ENCODE data around the gene TMEM185B. TPM values are rescaled to one million over a fixed set of nuclear protein-coding genes. Genes with fewer than 3 reads are reported as not detected.

TMEM185B gene
- total and polyA plus RNA-seq, 3 experiments from 2014 or later: 22.9 to 33.5 (median 32.3) TPM

GRCh38 chr2:120228503-120228902 lies 5.3 kb upstream of the TMEM185B start:
- no peaks in the 10 kb centered on the region for H3K9me3 ChIP-seq (ENCODE audit: low read length)
- no peaks in the 10 kb centered on the region for H3K36me3 ChIP-seq (ENCODE audit: insufficient read depth, low read length)
- ChIA-PET POLR2A (no interaction called here), CTCF (interaction anchor here (1.6 to 2.1 kb wide), 2 partner anchors 24 to 84 kb away, joined by 4 to 5 read pairs; partner anchors contain the start of gene RALB)
- H3K4me3 ChIP-seq (ENCODE audit: low read length): no peak overlapping the region
- Mint-ChIP-seq H3K9me3 (no peaks in the 10 kb centered on the region), H3K27me3 (no peaks in the 10 kb centered on the region), H3K27ac (peak overlapping the region in 5 of 8 donors; percentile 2 to 91 (median 70)), H3K4me3 (peak overlapping the region in 1 of 7 donors; percentile 68), H3K4me1 (peaks cover 53 to 78% (median 77%) of the 10 kb centered on the region in 3 donors), H3K36me3 (peaks cover 0 to 15% (median 0%) of the 10 kb centered on the region in 3 donors)
- H3K27ac ChIP-seq (ENCODE audit: low read depth, low read length): no peak overlapping the region
- peak in 1 of 5 donors; percentile 36 for DNase-seq
- peaks cover 48% of the 10 kb centered on the region for H3K4me1 ChIP-seq (ENCODE audit: insufficient read depth, low read length)
- no peaks in the 10 kb centered on the region for H3K27me3 ChIP-seq (ENCODE audit: insufficient read depth, low read length, poor library complexity, severe bottlenecking)

- peaks cover 45% of the 10 kb centered on the region for H3K4me1 ChIP-seq (ENCODE audit: insufficient read depth, low read length)
- Mint-ChIP-seq H3K27me3 (no peaks in the 10 kb centered on the region), H3K4me3 (peak overlapping the region in 1 of 7 donors; percentile 40), H3K36me3 (peaks cover 0 to 14% (median 0%) of the 10 kb centered on the region in 3 donors), H3K9me3 (no peaks in the 10 kb centered on the region), H3K27ac (peak overlapping the region in 6 of 8 donors; percentile 43 to 91 (median 78)), H3K4me1 (peaks cover 46 to 70% (median 70%) of the 10 kb centered on the region in 3 donors)
- no peak overlapping the region for H3K27ac ChIP-seq (ENCODE audit: low read depth, low read length)
- DNase-seq: peak in 1 of 5 donors; percentile 43
- H3K36me3 ChIP-seq (ENCODE audit: insufficient read depth, low read length): no peaks in the 10 kb centered on the region
- CTCF ChIA-PET: interaction anchor here (1.6 to 2.1 kb wide), 2 partner anchors 25 to 85 kb away, joined by 4 to 5 read pairs; partner anchors contain the start of gene RALB
- POLR2A ChIA-PET: no interaction called here
- no peaks in the 10 kb centered on the region for H3K27me3 ChIP-seq (ENCODE audit: insufficient read depth, low read length, poor library complexity, severe bottlenecking)
- H3K9me3 ChIP-seq (ENCODE audit: low read length): no peaks in the 10 kb centered on the region
- H3K4me3 ChIP-seq (ENCODE audit: low read length): no peak overlapping the region
These were observed 4.2 kb upstream of the TMEM185B start for GRCh38 chr2:120227111-120227991.

GRCh38 chr2:120226316-120226715 lies 3.1 kb upstream of the TMEM185B start:
- Histone ChIP-seq H3K27ac (ENCODE audit: low read depth, low read length) (no peak overlapping the region), H3K36me3 (ENCODE audit: insufficient read depth, low read length) (no peaks in the 10 kb centered on the region), H3K27me3 (ENCODE audit: insufficient read depth, low read length, poor library complexity, severe bottlenecking) (no peaks in the 10 kb centered on the region), H3K4me1 (ENCODE audit: insufficient read depth, low read length) (peaks cover 51% of the 10 kb centered on the region), H3K9me3 (ENCODE audit: low read length) (no peaks in the 10 kb centered on the region), H3K4me3 (ENCODE audit: low read length) (no peak overlapping the region)
- Mint-ChIP-seq H3K9me3 (no peaks in the 10 kb centered on the region), H3K27me3 (no peaks in the 10 kb centered on the region), H3K4me3 (peak overlapping the region in 3 of 7 donors; percentile 19 to 80 (median 47)), H3K36me3 (peaks cover 0 to 14% (median 3%) of the 10 kb centered on the region in 3 donors), H3K27ac (peak overlapping the region; percentile 13 to 79 (median 58)), H3K4me1 (peaks cover 46 to 70% (median 70%) of the 10 kb centered on the region in 3 donors)
- POLR2A ChIA-PET: no interaction called here
- peak in 1 of 5 donors; percentile 15 for DNase-seq
- CTCF ChIA-PET: interaction anchor here (1.5 to 2.1 kb wide), 2 partner anchors 26 to 51 kb away, joined by 3 to 4 read pairs; partner anchors contain the start of gene RALB

- Mint-ChIP-seq H3K27me3 (no peaks in the 10 kb centered on the region), H3K36me3 (peaks cover 3 to 18% (median 5%) of the 10 kb centered on the region in 3 donors), H3K4me1 (peaks cover 46 to 70% (median 70%) of the 10 kb centered on the region in 3 donors), H3K4me3 (peak overlapping the region in 5 of 7 donors; percentile 17 to 80 (median 32)), H3K27ac (peak overlapping the region in 3 of 8 donors; percentile 4 to 91 (median 63)), H3K9me3 (no peaks in the 10 kb centered on the region)
- H3K9me3 ChIP-seq (ENCODE audit: low read length): no peaks in the 10 kb centered on the region
- DNase-seq: peak in 1 of 5 donors; percentile 25
- no peaks in the 10 kb centered on the region for H3K36me3 ChIP-seq (ENCODE audit: insufficient read depth, low read length)
- ChIA-PET POLR2A (interaction anchor here (1.7 kb wide), 1 partner anchor 27 kb away, joined by 4 read pairs; the partner anchor contains the start of gene RALB), CTCF (interaction anchor here (1.0 to 1.5 kb wide), 2 partner anchors 27 to 51 kb away, joined by 3 read pairs; partner anchors contain the start of gene RALB)
- H3K4me1 ChIP-seq (ENCODE audit: insufficient read depth, low read length): peaks cover 45% of the 10 kb centered on the region
- no peaks in the 10 kb centered on the region for H3K27me3 ChIP-seq (ENCODE audit: insufficient read depth, low read length, poor library complexity, severe bottlenecking)
- H3K4me3 ChIP-seq (ENCODE audit: low read length): no peak overlapping the region
- H3K27ac ChIP-seq (ENCODE audit: low read depth, low read length): no peak overlapping the region
These were observed 2.4 kb upstream of the TMEM185B start for GRCh38 chr2:120225549-120226065.

GRCh38 chr2:120224735-120225548 lies 1.7 kb upstream of the TMEM185B start:
- H3K9me3 ChIP-seq (ENCODE audit: low read length): no peaks in the 10 kb centered on the region
- POLR2A ChIA-PET: interaction anchor here (1.7 kb wide), 1 partner anchor 27 kb away, joined by 4 read pairs; the partner anchor contains the start of gene RALB
- H3K4me1 ChIP-seq (ENCODE audit: insufficient read depth, low read length): peaks cover 38% of the 10 kb centered on the region
- no peaks in the 10 kb centered on the region for H3K27me3 ChIP-seq (ENCODE audit: insufficient read depth, low read length, poor library complexity, severe bottlenecking)
- CTCF ChIA-PET: interaction anchor here (1.0 to 1.5 kb wide), 2 partner anchors 27 to 50 kb away, joined by 3 read pairs; partner anchors contain the start of gene RALB
- Mint-ChIP-seq H3K9me3 (no peaks in the 10 kb centered on the region), H3K4me1 (peaks cover 46 to 70% (median 70%) of the 10 kb centered on the region in 3 donors), H3K27ac (peak overlapping the region in 7 of 8 donors; percentile 29 to 91 (median 63)), H3K4me3 (peak overlapping the region; percentile 47 to 93 (median 87)), H3K27me3 (no peaks in the 10 kb centered on the region), H3K36me3 (peaks cover 4 to 23% (median 7%) of the 10 kb centered on the region in 3 donors)
- H3K27ac ChIP-seq (ENCODE audit: low read depth, low read length): no peak overlapping the region
- H3K36me3 ChIP-seq (ENCODE audit: insufficient read depth, low read length): no peaks in the 10 kb centered on the region
- H3K4me3 ChIP-seq (ENCODE audit: low read length): no peak overlapping the region
- DNase-seq: peak in 1 of 5 donors; percentile 22

GRCh38 chr2:120224256-120224655 lies 1.1 kb upstream of the TMEM185B start:
- H3K36me3 Mint-ChIP-seq: peaks cover 4 to 26% (median 7%) of the 10 kb centered on the region in 3 donors
- Histone ChIP-seq H3K27ac (ENCODE audit: low read depth, low read length) (no peak overlapping the region), H3K36me3 (ENCODE audit: insufficient read depth, low read length) (peaks cover 3% of the 10 kb centered on the region), H3K9me3 (ENCODE audit: low read length) (no peaks in the 10 kb centered on the region), H3K4me1 (ENCODE audit: insufficient read depth, low read length) (peaks cover 35% of the 10 kb centered on the region), H3K4me3 (ENCODE audit: low read length) (no peak overlapping the region), H3K27me3 (ENCODE audit: insufficient read depth, low read length, poor library complexity, severe bottlenecking) (no peaks in the 10 kb centered on the region)
- ChIA-PET CTCF (no interaction called here), POLR2A (interaction anchor here (1.7 kb wide), 1 partner anchor 28 kb away, joined by 4 read pairs; the partner anchor contains the start of gene RALB)
- no peaks in the 10 kb centered on the region for H3K27me3 Mint-ChIP-seq
- H3K4me1 Mint-ChIP-seq: peaks cover 47 to 69% (median 69%) of the 10 kb centered on the region in 3 donors
- DNase-seq: no peak
- no peaks in the 10 kb centered on the region for H3K9me3 Mint-ChIP-seq
- H3K27ac Mint-ChIP-seq: peak overlapping the region in 7 of 8 donors; percentile 79 to 92 (median 87)
- peak overlapping the region; percentile 82 to 93 (median 87) for H3K4me3 Mint-ChIP-seq

Data from CD8-positive, alpha-beta memory T cell (primary cell).